Mucosa of descending colon (tissue), 3 donors: ENCODE measurements around the gene MARK4. TPM values are rescaled to one million over a fixed set of nuclear protein-coding genes. Genes with fewer than 3 reads are reported as not detected.

Experiments used
- ATAC-seq: fragments of 200-7000 bp; cut with Tn5 transposase; one replicate; pipeline ENCODE4 v1.9.1; 2020; ENCODE audit warnings: mild to moderate bottlenecking, moderate library complexity
- DNase-seq, 3 donors: peaks; one replicate each; pipeline ENCODE4 v3.0.0-alpha.2; 2020
- H3K36me3 ChIP-seq: fragments of 200-600 bp; one replicate; pipeline ENCODE4 v1.8.0; 2021; ENCODE audit warnings: low read depth, mild to moderate bottlenecking
- H3K4me1 ChIP-seq: fragments of 200-600 bp; one replicate; pipeline ENCODE4 v1.8.0; 2021; ENCODE audit warnings: low read depth, mild to moderate bottlenecking
- H3K4me3 ChIP-seq: fragments of 200-600 bp; one replicate; pipeline ENCODE4 v1.8.0; 2021; ENCODE audit warnings: mild to moderate bottlenecking
- H3K9me3 ChIP-seq: fragments of 200-600 bp; one replicate; pipeline ENCODE4 v1.8.0; 2021; ENCODE audit warnings: mild to moderate bottlenecking
- CTCF ChIP-seq: fragments of 200-600 bp; IDR thresholded peaks from one replicate; pipeline ENCODE4 v1.8.0; 2022; ENCODE audit warnings: antibody characterized with exemption, mild to moderate bottlenecking
- intact Hi-C, 2 donors: fragments of 100-400 bp; cut with DNase I in 1 of 2; cut with micrococcal nuclease in 1 of 2; formaldehyde crosslinking; loops; one replicate each; pipeline versions ENCODE4 v1.11.0 to v1.11.1; 2022; cut with DNase I, micrococcal nuclease
- total RNA-seq, 3 donors: library from RNA; stranded (reverse); fragmentation: NEBNext Ultra II Directional in 2 of 3; extraction: Animal tissue kit (Norgen Biotek cat#: 25700) in 2 of 3; gene quantifications; one replicate each; pipeline versions ENCODE4 v1.2.1 to v1.2.4, GENCODE V29; 2021 to 2023
- donor health status: DM: no; HTN: no; CAD: no; lungs with moderate emphysema.
- donor health status: DM: no; HTN: no; CAD: no.
- donor health status: DM: no; HTN: yes; CAD: no.

MARK4 gene
- total RNA-seq, 3 donors from 2014 or later: 15.7 to 34.6 (median 17.0) TPM

- intact Hi-C loops: no loop called here
- Histone ChIP-seq H3K4me3 (no peak overlapping the region), H3K4me1 (no peaks in the 10 kb centered on the region), H3K9me3 (no peaks in the 10 kb centered on the region), H3K36me3 (no peaks in the 10 kb centered on the region)
- no peak for ATAC-seq
- no peak for TF ChIP-seq CTCF
- DNase-seq: no peak
Observed at GRCh38 chr19:45213031-45213430, 38.0 kb upstream of the MARK4 start.

- DNase-seq: no peak
- Histone ChIP-seq H3K36me3 (no peaks in the 10 kb centered on the region), H3K9me3 (no peaks in the 10 kb centered on the region), H3K4me1 (no peaks in the 10 kb centered on the region), H3K4me3 (no peak overlapping the region)
- ATAC-seq: peak; percentile 16
- intact Hi-C loops: no loop called here
- TF ChIP-seq CTCF: no peak
Observed at GRCh38 chr19:45215391-45216191, 35.5 kb upstream of the MARK4 start.

GRCh38 chr19:45216667-45217066, 34.4 kb upstream of the MARK4 start:
- DNase-seq (no peak), ATAC-seq (no peak)
- Histone ChIP-seq H3K9me3 (no peaks in the 10 kb centered on the region), H3K36me3 (no peaks in the 10 kb centered on the region), H3K4me3 (no peak overlapping the region), H3K4me1 (no peaks in the 10 kb centered on the region)
- TF ChIP-seq CTCF: no peak
- intact Hi-C loops: no loop called here

- DNase-seq (no peak), ATAC-seq (no peak)
- Histone ChIP-seq H3K9me3 (no peaks in the 10 kb centered on the region), H3K36me3 (no peaks in the 10 kb centered on the region), H3K4me3 (no peak overlapping the region), H3K4me1 (no peaks in the 10 kb centered on the region)
- intact Hi-C loops: no loop called here
- TF ChIP-seq CTCF: no peak
Observed at GRCh38 chr19:45217193-45217956, 33.7 kb upstream of the MARK4 start.

- intact Hi-C loops: no loop called here
- H3K36me3 ChIP-seq: no peaks in the 10 kb centered on the region
- TF ChIP-seq CTCF: no peak
- no peak overlapping the region for H3K4me3 ChIP-seq
- no peaks in the 10 kb centered on the region for H3K4me1 ChIP-seq
- H3K9me3 ChIP-seq: no peaks in the 10 kb centered on the region
- DNase-seq (no peak), ATAC-seq (no peak)
Observed at GRCh38 chr19:45217957-45218334, 33.1 kb upstream of the MARK4 start.
